Keratinocyte (primary cell): ENCODE measurements around the gene SND1. TPM values are rescaled to one million over a fixed set of nuclear protein-coding genes. Genes with fewer than 3 reads are reported as not detected.

ENCODE experiments used
- DNase-seq: peaks from one replicate; pipeline ENCODE4 v3.0.0-alpha.2; 2011; ENCODE audit warnings: low read depth, missing footprints, low spot score
- FAIRE-seq: peaks from 2 replicates; lab custom pipeline; 2011; peaks lifted over from hg19 to GRCh38; lab: Jason Lieb, UNC
- H2AFZ ChIP-seq: 2 replicates; pipeline ENCODE4 v1.6.0; 2012; ENCODE audit warnings: low read length, control low read depth, inconsistent platforms; ENCODE audit not compliant: control insufficient read depth
- H3K27ac ChIP-seq: 2 replicates; pipeline ENCODE4 v1.5.1; 2011; ENCODE audit warnings: low read length; ENCODE audit not compliant: control insufficient read depth, insufficient read depth
- H3K27me3 ChIP-seq: 3 replicates; pipeline ENCODE4 v1.6.0; 2011; ENCODE audit warnings: low read length; ENCODE audit not compliant: control insufficient read depth, insufficient read depth; ENCODE audit errors: extremely low read depth
- H3K36me3 ChIP-seq, 2 experiments: 2 replicates in 1 of 2; 3 replicates in 1 of 2; pipeline ENCODE4 v1.5.1; 2011; ENCODE audit warnings: low read length in 2 of 2, mild to moderate bottlenecking in 1 of 2; ENCODE audit not compliant: control insufficient read depth in 2 of 2, insufficient read depth in 2 of 2; ENCODE audit errors: extremely low read depth in 1 of 2
- H3K4me1 ChIP-seq: 3 replicates; pipeline ENCODE4 v1.5.1; 2011; ENCODE audit warnings: low read length; ENCODE audit not compliant: control insufficient read depth, insufficient read depth; ENCODE audit errors: extremely low read depth
- H3K4me2 ChIP-seq: 3 replicates; pipeline ENCODE4 v1.6.0; 2011; ENCODE audit warnings: low read depth, low read length; ENCODE audit not compliant: control insufficient read depth, insufficient read depth; ENCODE audit errors: extremely low read depth
- H3K4me3 ChIP-seq, 3 experiments: fragments of 200-600 bp in 1 of 3; sonication (generic) in 1 of 3; 2 replicates in 2 of 3; 3 replicates in 1 of 3; pipeline ENCODE4 v1.5.1; 2011 to 2016; ENCODE audit warnings: low read length in 3 of 3, mild to moderate bottlenecking in 3 of 3, control low read depth in 2 of 3, inconsistent platforms in 1 of 3, low read depth in 1 of 3, mixed read lengths in 1 of 3, mixed run types in 1 of 3, moderate library complexity in 1 of 3; ENCODE audit not compliant: control insufficient read depth in 2 of 3, insufficient read depth in 2 of 3; ENCODE audit errors: extremely low read depth in 1 of 3
- H3K79me2 ChIP-seq: 2 replicates; pipeline ENCODE4 v1.6.0; 2012; ENCODE audit warnings: low read length; ENCODE audit not compliant: control insufficient read depth, insufficient read depth
- H3K9ac ChIP-seq: 3 replicates; pipeline ENCODE4 v1.6.0; 2011; ENCODE audit warnings: low read length; ENCODE audit not compliant: control insufficient read depth, insufficient read depth; ENCODE audit errors: extremely low read depth
- H3K9me1 ChIP-seq: 3 replicates; pipeline ENCODE4 v1.6.0; 2011; ENCODE audit warnings: low read length; ENCODE audit not compliant: control insufficient read depth, insufficient read depth; ENCODE audit errors: extremely low read depth
- H3K9me3 ChIP-seq: 2 replicates; pipeline ENCODE4 v1.5.1; 2012; ENCODE audit warnings: low read depth, low read length; ENCODE audit not compliant: control insufficient read depth
- H4K20me1 ChIP-seq: 3 replicates; pipeline ENCODE4 v1.6.0; 2011; ENCODE audit warnings: low read length; ENCODE audit not compliant: control insufficient read depth, insufficient read depth; ENCODE audit errors: extremely low read depth
- EZH2 ChIP-seq: IDR thresholded peaks from one replicate; pipeline ENCODE4 v1.6.1; 2012; ENCODE audit warnings: inconsistent platforms, mild to moderate bottlenecking, low read length, moderate library complexity
- dilution Hi-C: fragments of 300-500 bp; cut with MboI; formaldehyde crosslinking; loops from one replicate; pipeline ENCODE4 v1.7.0; 2020; ENCODE audit warnings: low sequenced_read_pairs; ENCODE audit not compliant: extremely low pct_ligation_motif_present
- polyA plus RNA-seq, 5 experiments: library from polyadenylated mRNA; depleted of rRNA in 3 of 5; stranded (reverse) in 3 of 5; stranded (forward) in 1 of 5; unstranded in 1 of 5; fragments of >200 nt; gene quantifications; 1 replicate in 1 of 5; 2 replicates in 3 of 5; 3 replicates in 1 of 5; pipeline versions ENCODE4 v1.2.1 to v1.2.3, GENCODE V29; 2011 to 2012; ENCODE audit warnings: missing spikeins in 2 of 5, low read depth in 1 of 5, low replicate concordance in 1 of 5
- TF ChIP-seq, protein P1 (sequence below), 3 experiments: IDR thresholded peaks in 1 of 3; conservative IDR thresholded peaks in 1 of 3; optimal IDR thresholded peaks in 1 of 3; 2 replicates in 2 of 3; 3 replicates in 1 of 3; pipeline versions ENCODE3 to v1.5.1; 2011; ENCODE audit warnings: low read length in 3 of 3, mild to moderate bottlenecking in 3 of 3, moderate library complexity in 2 of 3, control low read depth in 1 of 3, inconsistent platforms in 1 of 3; ENCODE audit not compliant: insufficient read depth in 2 of 3; ENCODE audit errors: extremely low read depth in 1 of 3

SND1 gene
- polyA plus RNA-seq, 1 donor (not counting 4 experiments of a cell fraction or from before 2014, with no cell fraction given): 140 TPM

DNA sequence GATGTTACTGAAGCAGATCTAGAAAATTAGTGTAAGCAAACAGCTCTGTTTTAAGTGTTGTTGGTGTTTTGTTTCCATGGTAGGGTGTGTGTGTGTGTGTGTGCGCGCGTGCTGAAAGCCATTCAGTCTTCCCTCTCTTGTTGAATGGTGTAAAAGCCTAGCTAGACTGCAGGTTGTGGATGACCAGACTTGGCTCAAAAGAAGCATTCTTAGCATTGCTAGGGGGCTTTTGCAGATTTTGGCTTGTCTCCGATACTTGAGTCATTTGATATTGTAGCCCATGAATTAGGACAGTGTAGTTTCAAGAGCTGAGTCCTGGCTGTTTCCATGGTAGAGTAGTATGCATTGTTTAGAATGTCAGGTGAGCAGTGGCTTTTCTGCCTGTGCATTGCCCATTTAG lies 99.1 kb downstream of the SND1 start:
- Histone ChIP-seq H3K79me2 (peaks cover 99% of the 10 kb centered on the region), H3K4me2 (no peak overlapping the region), H3K9ac (no peak overlapping the region), H3K9me1 (no peaks in the 10 kb centered on the region), H3K4me3 (no peak overlapping the region), H3K27me3 (no peaks in the 10 kb centered on the region), H3K9me3 (no peaks in the 10 kb centered on the region), H3K36me3 (peaks cover 0 to 15% of the 10 kb centered on the region in 2 experiments), H3K27ac (no peak overlapping the region), H3K4me1 (no peaks in the 10 kb centered on the region), H4K20me1 (peaks cover 31% of the 10 kb centered on the region), H2AFZ (no peak overlapping the region)
- TF ChIP-seq, protein P1, sequence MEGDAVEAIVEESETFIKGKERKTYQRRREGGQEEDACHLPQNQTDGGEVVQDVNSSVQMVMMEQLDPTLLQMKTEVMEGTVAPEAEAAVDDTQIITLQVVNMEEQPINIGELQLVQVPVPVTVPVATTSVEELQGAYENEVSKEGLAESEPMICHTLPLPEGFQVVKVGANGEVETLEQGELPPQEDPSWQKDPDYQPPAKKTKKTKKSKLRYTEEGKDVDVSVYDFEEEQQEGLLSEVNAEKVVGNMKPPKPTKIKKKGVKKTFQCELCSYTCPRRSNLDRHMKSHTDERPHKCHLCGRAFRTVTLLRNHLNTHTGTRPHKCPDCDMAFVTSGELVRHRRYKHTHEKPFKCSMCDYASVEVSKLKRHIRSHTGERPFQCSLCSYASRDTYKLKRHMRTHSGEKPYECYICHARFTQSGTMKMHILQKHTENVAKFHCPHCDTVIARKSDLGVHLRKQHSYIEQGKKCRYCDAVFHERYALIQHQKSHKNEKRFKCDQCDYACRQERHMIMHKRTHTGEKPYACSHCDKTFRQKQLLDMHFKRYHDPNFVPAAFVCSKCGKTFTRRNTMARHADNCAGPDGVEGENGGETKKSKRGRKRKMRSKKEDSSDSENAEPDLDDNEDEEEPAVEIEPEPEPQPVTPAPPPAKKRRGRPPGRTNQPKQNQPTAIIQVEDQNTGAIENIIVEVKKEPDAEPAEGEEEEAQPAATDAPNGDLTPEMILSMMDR (optimal IDR thresholded peaks at IDR 0.05 in 1 of 3, IDR thresholded peaks at IDR 0.05 in 1 of 3, conservative IDR thresholded peaks at IDR 0.05 in 1 of 3; ENCODE audit: extremely low read depth in 1 of 3, insufficient read depth in 2 of 3, low read length in 3 of 3): no peak
- TF ChIP-seq EZH2: no peak
- no peak for FAIRE-seq
- no peak for DNase-seq
- dilution Hi-C loops: no loop called here

DNA sequence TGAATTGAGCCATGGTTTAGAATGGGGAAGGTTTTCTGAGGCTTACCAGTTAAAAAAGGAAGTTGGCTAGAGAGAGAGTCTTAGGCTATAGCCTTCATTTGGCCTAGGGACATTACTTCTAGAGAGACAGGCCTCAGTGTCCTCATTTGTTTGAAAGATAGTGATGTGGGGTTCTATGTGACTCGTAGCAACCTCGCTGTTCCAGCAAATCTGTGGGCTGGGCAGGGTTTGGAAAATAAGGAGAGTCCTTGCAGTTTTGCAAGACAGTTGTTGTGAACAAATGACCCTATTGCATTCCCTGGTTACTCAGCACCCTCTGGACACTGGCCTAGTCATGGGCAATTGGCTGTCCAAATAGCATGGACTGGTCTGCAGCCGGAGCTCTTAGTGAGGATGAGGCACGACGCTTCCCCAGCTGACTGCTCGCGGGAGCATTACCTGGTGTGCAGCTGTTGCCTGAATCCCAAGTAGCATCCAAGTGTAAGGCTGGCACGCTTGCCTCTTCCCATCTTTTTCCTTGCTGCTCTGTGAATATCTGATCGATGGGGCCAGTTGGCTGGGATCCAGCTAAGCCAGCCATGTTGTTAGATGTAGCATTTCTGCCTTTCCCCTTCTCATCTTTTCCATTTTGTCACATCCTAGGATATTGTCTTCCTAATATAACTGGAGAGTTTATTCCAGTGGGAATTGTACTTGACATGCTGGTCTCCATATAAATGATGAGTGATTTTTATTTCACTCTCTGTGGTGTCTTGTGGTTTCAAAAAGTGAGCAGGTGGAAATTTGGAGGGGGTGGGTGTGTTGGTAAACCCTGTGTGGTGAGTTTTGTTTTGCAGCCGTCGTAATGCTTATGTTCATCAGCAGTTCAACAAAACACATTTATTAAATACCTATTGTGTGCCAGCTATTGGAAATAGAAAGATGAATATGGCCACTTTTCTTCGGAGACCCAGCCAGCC lies 99.8 kb downstream of the SND1 start:
- Histone ChIP-seq H3K27ac (no peak overlapping the region), H3K9me1 (no peaks in the 10 kb centered on the region), H3K9me3 (no peaks in the 10 kb centered on the region), H3K4me1 (no peaks in the 10 kb centered on the region), H4K20me1 (peaks cover 31% of the 10 kb centered on the region), H3K4me3 (no peak overlapping the region), H3K79me2 (peaks cover 99% of the 10 kb centered on the region), H3K4me2 (no peak overlapping the region), H2AFZ (no peak overlapping the region), H3K9ac (no peak overlapping the region), H3K36me3 (peaks cover 0 to 15% of the 10 kb centered on the region in 2 experiments), H3K27me3 (no peaks in the 10 kb centered on the region)
- dilution Hi-C loops: no loop called here
- TF ChIP-seq EZH2: no peak
- TF ChIP-seq, protein P1 (optimal IDR thresholded peaks at IDR 0.05 in 1 of 3, IDR thresholded peaks at IDR 0.05 in 1 of 3, conservative IDR thresholded peaks at IDR 0.05 in 1 of 3; ENCODE audit: extremely low read depth in 1 of 3, insufficient read depth in 2 of 3, low read length in 3 of 3): no peak
- DNase-seq (no peak), FAIRE-seq (no peak)
